NCI-H446 treated with DMSO at 0.1 percent for 48 hours (cell line): ENCODE measurements around the gene GPR101.
"Not testable (repeated sequence)": the region's sequence is repeated elsewhere in the genome, so short reads cannot be mapped to it uniquely, and the experiment has no call there.

ENCODE experiments used
- DNase-seq: peaks from one replicate; lab custom pipeline; 2025; lab: John Stamatoyannopoulos, UW

GPR101 gene

GRCh38 chrX:137025930-137026329, 7.9 kb downstream of the GPR101 start:
- DNase-seq = no peak

GRCh38 chrX:137000236-137000635, 33.6 kb downstream of the GPR101 start:
- DNase-seq = not testable (repeated sequence)

- DNase-seq = no peak
Observed at GRCh38 chrX:136999024-136999423, 34.8 kb downstream of the GPR101 start.
